Neural cell (in vitro differentiated cells): ENCODE measurements around the gene UBL4A. TPM values are rescaled to one million over a fixed set of nuclear protein-coding genes. Genes with fewer than 3 reads are reported as not detected.

Experiments
- H2AFZ ChIP-seq: fragments of 200-600, 300-800 bp; sonication (generic), shearing (Covaris generic); 2 replicates; pipeline ENCODE4 v1.6.0; 2014; ENCODE audit warnings: low read depth, mild to moderate bottlenecking, antibody characterized with exemption, low read length, moderate library complexity
- H3F3A ChIP-seq: fragments of 200-600 bp; shearing (Covaris generic); 2 replicates; pipeline ENCODE4 v1.6.1; 2016; ENCODE audit warnings: mild to moderate bottlenecking, moderate library complexity, mixed read lengths, antibody characterized with exemption, low read length; ENCODE audit not compliant: insufficient read depth, poor library complexity, severe bottlenecking
- H3K27ac ChIP-seq: fragments of 200-600, 300-800 bp; sonication (generic), shearing (Covaris generic); 2 replicates; pipeline ENCODE4 v1.5.1; 2014; ENCODE audit warnings: mild to moderate bottlenecking, low read length, moderate library complexity
- H3K27me3 ChIP-seq: fragments of 300-800, 200-600 bp; sonication (generic), shearing (Covaris generic); 2 replicates; pipeline ENCODE4 v1.6.0; 2014; ENCODE audit warnings: mild to moderate bottlenecking, low read depth, low read length, moderate library complexity; ENCODE audit not compliant: insufficient read depth
- H3K36me3 ChIP-seq: fragments of 300-800, 200-600 bp; sonication (generic), shearing (Covaris generic); 2 replicates; pipeline ENCODE4 v1.5.1; 2014; ENCODE audit warnings: mild to moderate bottlenecking, antibody characterized with exemption, low read length, moderate library complexity; ENCODE audit not compliant: insufficient read depth
- H3K4me2 ChIP-seq: fragments of 300-800, 200-600 bp; sonication (generic), shearing (Covaris generic); 2 replicates; pipeline ENCODE4 v1.6.0; 2014; ENCODE audit warnings: mild to moderate bottlenecking, low read length
- H3K4me3 ChIP-seq: fragments of 300-800, 200-600 bp; sonication (generic), shearing (Covaris generic); 2 replicates; pipeline ENCODE4 v1.5.1; 2014; ENCODE audit warnings: mild to moderate bottlenecking, low read length, moderate library complexity
- H3K79me2 ChIP-seq: fragments of 200-600 bp; shearing (Covaris generic); replicated peaks from 2 replicates; pipeline ENCODE4 v1.6.0; 2014; ENCODE audit warnings: mild to moderate bottlenecking, low read length, moderate library complexity; ENCODE audit not compliant: insufficient read depth
- H3K9ac ChIP-seq: fragments of 300-800, 200-600 bp; sonication (generic), shearing (Covaris generic); 2 replicates; pipeline ENCODE4 v1.6.1; 2016; ENCODE audit warnings: mild to moderate bottlenecking, low read length, mixed read lengths
- H3K9me2 ChIP-seq: fragments of 200-600 bp; shearing (Covaris generic); 2 replicates; pipeline ENCODE4 v1.6.1; 2016; ENCODE audit warnings: mild to moderate bottlenecking, low read length, mixed read lengths; ENCODE audit not compliant: insufficient read depth
- H3K9me3 ChIP-seq: fragments of 200-600, 300-800 bp; sonication (generic), shearing (Covaris generic); 2 replicates; pipeline ENCODE4 v1.6.1; 2016; ENCODE audit warnings: mild to moderate bottlenecking, mixed run types, low read length, moderate library complexity, mixed read lengths
- H4K20me1 ChIP-seq: fragments of 200-600 bp; shearing (Covaris generic); 2 replicates; pipeline ENCODE4 v1.6.1; 2016; ENCODE audit warnings: mild to moderate bottlenecking, mixed run types; ENCODE audit not compliant: insufficient read depth
- CTCF ChIP-seq: fragments of 450-650 bp; IDR thresholded peaks from 2 replicates; pipeline ENCODE4 v1.5.1; 2014; ENCODE audit warnings: antibody characterized with exemption, mild to moderate bottlenecking, moderate library complexity; ENCODE audit not compliant: poor library complexity, severe bottlenecking
- EP300 ChIP-seq: fragments of 450-650 bp; conservative IDR thresholded peaks from 2 replicates; pipeline ENCODE4 v1.6.1; 2014; ENCODE audit warnings: antibody characterized with exemption, mild to moderate bottlenecking, moderate library complexity; ENCODE audit not compliant: poor library complexity, severe bottlenecking
- EZH2 ChIP-seq: fragments of 200-600, 300-800 bp; shearing (Covaris generic), sonication (generic); IDR thresholded peaks from 2 replicates; pipeline ENCODE4 v1.6.1; 2014; ENCODE audit warnings: antibody characterized with exemption, low read length, borderline replicate concordance, mild to moderate bottlenecking; ENCODE audit not compliant: insufficient read depth, poor library complexity, severe bottlenecking
- MXI1 ChIP-seq: fragments of 450-650 bp; conservative IDR thresholded peaks from 2 replicates; pipeline ENCODE4 v1.6.1; 2014; ENCODE audit warnings: antibody characterized with exemption, mild to moderate bottlenecking; ENCODE audit not compliant: poor library complexity, severe bottlenecking
- POLR2AphosphoS5 ChIP-seq: IDR thresholded peaks from 2 replicates; pipeline ENCODE4 v1.6.1; 2012
- RAD21 ChIP-seq: fragments of 450-650 bp; conservative IDR thresholded peaks from 2 replicates; pipeline ENCODE4 v1.6.1; 2014; ENCODE audit warnings: antibody characterized with exemption, mild to moderate bottlenecking, moderate library complexity
- REST ChIP-seq: IDR thresholded peaks from 2 replicates; pipeline ENCODE4 v1.6.1; 2012; ENCODE audit warnings: borderline replicate concordance
- SMC3 ChIP-seq: fragments of 450-650 bp; conservative IDR thresholded peaks from 2 replicates; pipeline ENCODE4 v1.6.1; 2014; ENCODE audit warnings: antibody characterized with exemption, mild to moderate bottlenecking, moderate library complexity; ENCODE audit not compliant: poor library complexity
- TAF1 ChIP-seq: IDR thresholded peaks from 2 replicates; pipeline ENCODE4 v1.6.1; 2012; ENCODE audit warnings: low read depth
- polyA plus RNA-seq: library from polyadenylated mRNA; depleted of rRNA; stranded (reverse); fragments of >200 nt; gene quantifications from 2 replicates; pipeline ENCODE4 v1.2.3, GENCODE V29; 2014

UBL4A gene
- polyA plus RNA-seq, 1 donor from 2014 or later, result 28.5 TPM

- peak overlapping the region; percentile 71 for H3K4me3 ChIP-seq
- H3K9me2 ChIP-seq, result no peaks in the 10 kb centered on the region
- no peaks in the 10 kb centered on the region for H3K36me3 ChIP-seq
- H3K27me3 ChIP-seq, result no peaks in the 10 kb centered on the region
- peak overlapping the region; percentile 57 for H3K27ac ChIP-seq
- no peak for TF ChIP-seq MXI1
- no peak for TF ChIP-seq REST
- no peak for TF ChIP-seq EP300
- no peak for TF ChIP-seq POLR2AphosphoS5
- no peak for TF ChIP-seq SMC3
- TF ChIP-seq RAD21, result no peak
- no peak for TF ChIP-seq TAF1
- no peak for TF ChIP-seq EZH2
- no peak for TF ChIP-seq CTCF
- no peaks in the 10 kb centered on the region for H4K20me1 ChIP-seq
- H3K79me2 ChIP-seq, result peaks cover 4% of the 10 kb centered on the region
- peak overlapping the region; percentile 6 for H3K4me2 ChIP-seq
- no peak overlapping the region for H2AFZ ChIP-seq
- peak overlapping the region; percentile 73 for H3K9ac ChIP-seq
- H3K9me3 ChIP-seq, result no peaks in the 10 kb centered on the region
- H3F3A ChIP-seq, result no peaks in the 10 kb centered on the region
Measured at GRCh38 chrX:154444755-154445246, 41.6 kb downstream of the UBL4A start.

GRCh38 chrX:154443992-154444754, 42.2 kb downstream of the UBL4A start, which contains the start of gene FAM50A:
TSS of gene FAM50A (plus strand) at chrX:154444141. CDS start at chrX:154444236, 95 bp downstream.
- H3K9ac ChIP-seq, result peak within 1 kb of the TSS; percentile 73
- no peaks in the 10 kb centered on the region for H3F3A ChIP-seq
- no peak within 1 kb of the TSS for H2AFZ ChIP-seq
- peak within 1 kb of the TSS; percentile 71 for H3K4me3 ChIP-seq
- no peaks in the 10 kb centered on the region for H3K36me3 ChIP-seq
- no peaks in the 10 kb centered on the region for H4K20me1 ChIP-seq
- peaks cover 6% of the 10 kb centered on the region for H3K79me2 ChIP-seq
- TF ChIP-seq RAD21, result no peak
- no peak for TF ChIP-seq TAF1
- peak; percentile 66 for TF ChIP-seq MXI1
- TF ChIP-seq REST, result no peak
- TF ChIP-seq SMC3, result peak; percentile 31
- TF ChIP-seq EP300, result no peak
- no peak for TF ChIP-seq CTCF
- TF ChIP-seq POLR2AphosphoS5, result peak; percentile 43
- no peak for TF ChIP-seq EZH2
- H3K4me2 ChIP-seq, result peak within 1 kb of the TSS; percentile 6
- peak within 1 kb of the TSS; percentile 77 for H3K27ac ChIP-seq
- no peaks in the 10 kb centered on the region for H3K27me3 ChIP-seq
- H3K9me2 ChIP-seq, result no peaks in the 10 kb centered on the region
- H3K9me3 ChIP-seq, result no peaks in the 10 kb centered on the region
